Endothelial cell (in vitro differentiated cells): ENCODE results near the gene TMPRSS6. TPM values are rescaled to one million over a fixed set of nuclear protein-coding genes. Genes with fewer than 3 reads are reported as not detected.

ENCODE experiments used
- DNase-seq: peaks from one replicate; pipeline ENCODE4 v3.0.0; 2021; ENCODE audit warnings: low spot score
- H3K27ac Mint-ChIP-seq: one replicate; pipeline ENCODE4 v1.8.0; 2021; ENCODE audit warnings: mixed read lengths, inconsistent platforms; ENCODE audit not compliant: unreplicated experiment
- H3K27me3 Mint-ChIP-seq: one replicate; pipeline ENCODE4 v1.8.0; 2021; ENCODE audit warnings: mild to moderate bottlenecking, moderate library complexity, mixed read lengths, inconsistent platforms; ENCODE audit not compliant: unreplicated experiment
- H3K36me3 Mint-ChIP-seq: one replicate; pipeline ENCODE4 v1.8.0; 2021; ENCODE audit warnings: mild to moderate bottlenecking, low read depth, mixed read lengths, inconsistent platforms; ENCODE audit not compliant: unreplicated experiment
- H3K4me1 Mint-ChIP-seq: one replicate; pipeline ENCODE4 v1.8.0; 2021; ENCODE audit warnings: mild to moderate bottlenecking, mixed read lengths, inconsistent platforms; ENCODE audit not compliant: unreplicated experiment
- H3K4me3 Mint-ChIP-seq: one replicate; pipeline ENCODE4 v1.8.0; 2021; ENCODE audit warnings: mild to moderate bottlenecking, mixed read lengths, inconsistent platforms; ENCODE audit not compliant: unreplicated experiment
- H3K9me3 Mint-ChIP-seq: one replicate; pipeline ENCODE4 v1.8.0; 2021; ENCODE audit warnings: mixed read lengths, inconsistent platforms; ENCODE audit not compliant: unreplicated experiment
- CTCF ChIP-seq: fragments of 200-600 bp; sonication (generic); IDR thresholded peaks from one replicate; pipeline ENCODE4 v1.5.0; 2021; ENCODE audit warnings: antibody characterized with exemption; ENCODE audit not compliant: unreplicated experiment
- total RNA-seq: library from RNA; stranded (reverse); fragmentation: NEBNext Ultra II Directional; extraction: Animal tissue kit (Norgen Biotek cat#: 25700); gene quantifications from one replicate; pipeline ENCODE4 v1.2.1, GENCODE V29; 2021; ENCODE audit not compliant: unreplicated experiment

Gene TMPRSS6
- total RNA-seq, 1 donor from 2014 or later = not detected

- Mint-ChIP-seq H3K27ac (no peak overlapping the region), H3K36me3 (peaks cover 10% of the 10 kb centered on the region), H3K4me1 (no peaks in the 10 kb centered on the region), H3K27me3 (peaks cover 7% of the 10 kb centered on the region), H3K4me3 (peak overlapping the region; percentile 52), H3K9me3 (no peaks in the 10 kb centered on the region)
- no peak for DNase-seq
- TF ChIP-seq CTCF = no peak
Observed at GRCh38 chr22:37057796-37058510, 51.6 kb downstream of the TMPRSS6 start.

DNA sequence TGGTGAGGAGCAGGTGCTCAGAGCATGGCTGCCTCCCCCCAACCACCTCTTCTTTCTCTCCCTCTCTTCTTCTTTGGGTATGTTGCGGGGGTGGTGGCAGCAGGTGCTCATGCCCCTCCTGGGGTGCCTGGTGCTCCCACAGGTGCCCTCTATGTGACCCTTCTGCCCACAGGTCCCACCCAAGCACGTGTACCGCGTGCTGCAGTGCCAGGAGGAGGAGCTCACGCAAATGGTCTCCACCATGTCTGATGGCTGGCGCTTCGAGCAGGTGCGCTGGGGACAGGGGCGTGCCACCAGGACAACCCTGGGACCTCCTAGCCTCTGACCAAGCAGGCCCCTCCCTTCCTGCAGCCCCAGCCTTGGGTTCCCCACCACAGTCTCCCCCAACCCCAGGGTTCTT is 52.3 kb downstream of the TMPRSS6 start:
- H3K4me1 Mint-ChIP-seq = peaks cover 4% of the 10 kb centered on the region
- H3K36me3 Mint-ChIP-seq = peaks cover 10% of the 10 kb centered on the region
- H3K9me3 Mint-ChIP-seq = no peaks in the 10 kb centered on the region
- H3K27ac Mint-ChIP-seq = no peak overlapping the region
- H3K4me3 Mint-ChIP-seq = peak overlapping the region; percentile 42
- H3K27me3 Mint-ChIP-seq = peaks cover 11% of the 10 kb centered on the region
- no peak for TF ChIP-seq CTCF
- no peak for DNase-seq

DNA sequence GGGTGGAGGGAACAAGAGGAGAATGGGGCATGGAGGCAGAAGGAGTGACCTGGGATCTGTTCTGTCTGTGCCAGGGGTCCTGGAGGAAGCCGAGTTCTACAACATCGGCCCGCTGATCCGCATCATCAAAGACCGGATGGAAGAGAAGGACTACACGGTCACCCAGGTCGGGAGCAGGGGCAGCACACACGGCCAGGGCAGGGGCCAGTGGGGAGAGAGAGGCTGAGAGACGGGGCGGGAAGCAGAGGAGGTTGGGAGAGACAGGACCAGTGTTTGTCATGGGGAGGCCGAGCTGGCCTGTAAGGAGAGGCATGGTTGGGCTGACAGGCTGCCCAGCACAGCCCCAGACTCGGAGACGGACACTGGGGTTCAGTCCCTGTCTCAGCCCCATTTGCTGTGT is 53.3 kb downstream of the TMPRSS6 start:
- Mint-ChIP-seq H3K4me3 (no peak overlapping the region), H3K27ac (no peak overlapping the region), H3K27me3 (peaks cover 11% of the 10 kb centered on the region)

GRCh38 chr22:37054600-37055365 is 54.7 kb downstream of the TMPRSS6 start:
- H3K4me3 Mint-ChIP-seq = no peak overlapping the region
- H3K27ac Mint-ChIP-seq = no peak overlapping the region

More for the DNA sequence above, 53.3 kb downstream of the TMPRSS6 start:
- TF ChIP-seq CTCF = no peak
- no peak for DNase-seq
- Mint-ChIP-seq H3K36me3 (peaks cover 10% of the 10 kb centered on the region), H3K4me1 (peaks cover 4% of the 10 kb centered on the region), H3K9me3 (no peaks in the 10 kb centered on the region)

More at GRCh38 chr22:37054600-37055365, 54.7 kb downstream of the TMPRSS6 start:
- DNase-seq = no peak
- Mint-ChIP-seq H3K36me3 (peaks cover 10% of the 10 kb centered on the region), H3K27me3 (peaks cover 11% of the 10 kb centered on the region), H3K4me1 (peaks cover 4% of the 10 kb centered on the region), H3K9me3 (no peaks in the 10 kb centered on the region)
- no peak for TF ChIP-seq CTCF
